ENCODE data around the gene PIEZO2.
"Not testable (repeated sequence)": the region's sequence is repeated elsewhere in the genome, so short reads cannot be mapped to it uniquely, and the experiment has no call there.

PIEZO2 gene

GRCh38 chr18:10953672-10954071 lies 195.7 kb downstream of the PIEZO2 start:
- DNase-seq: no peak

GRCh38 chr18:10951631-10952544 lies 197.5 kb downstream of the PIEZO2 start:
- no peak for DNase-seq

- DNase-seq: no peak
These were observed 198.3 kb downstream of the PIEZO2 start for GRCh38 chr18:10950876-10951630.

- DNase-seq: no peak
These were observed 199.1 kb downstream of the PIEZO2 start for GRCh38 chr18:10950080-10950875.

DNA sequence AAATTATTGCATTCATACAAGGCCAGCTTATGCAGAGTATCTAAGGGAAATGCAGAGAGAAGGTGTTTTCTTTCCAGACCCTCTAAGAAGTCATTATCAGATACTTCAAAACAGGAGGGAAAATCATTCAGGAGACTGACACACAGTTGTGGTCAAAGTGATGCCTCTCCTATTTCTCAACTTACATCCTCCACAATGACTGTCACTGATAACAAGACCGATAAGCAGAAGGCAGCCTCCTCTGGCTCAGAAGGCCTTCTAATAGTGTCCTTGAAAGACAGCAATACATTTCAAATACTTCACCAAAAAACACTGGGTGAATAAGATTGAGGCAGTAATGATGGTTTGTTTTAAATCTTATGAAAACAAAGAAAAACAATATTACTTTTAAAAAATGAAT lies 199.7 kb downstream of the PIEZO2 start:
- no peak for DNase-seq

DNA sequence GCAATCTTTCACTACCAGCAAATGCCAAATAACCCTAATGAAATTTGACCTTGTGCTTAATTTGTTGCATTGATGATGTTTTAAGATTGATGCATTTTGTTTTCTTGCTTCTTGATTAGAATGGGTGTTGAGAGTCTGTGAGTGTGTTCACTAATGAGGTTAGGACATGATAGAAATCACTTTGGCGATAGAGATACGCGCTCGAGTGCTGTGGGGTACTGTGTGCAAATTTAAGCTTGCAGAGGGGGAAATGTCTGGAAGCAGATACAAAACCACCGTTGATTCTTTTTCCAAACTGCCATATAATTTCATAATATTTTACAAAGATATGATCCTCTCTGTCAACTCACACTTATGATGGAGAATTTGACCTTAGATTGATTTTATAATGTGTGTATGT lies 200.9 kb downstream of the PIEZO2 start:
- DNase-seq: no peak

GRCh38 chr18:10946058-10946457 lies 203.3 kb downstream of the PIEZO2 start:
- no peak for DNase-seq

DNA sequence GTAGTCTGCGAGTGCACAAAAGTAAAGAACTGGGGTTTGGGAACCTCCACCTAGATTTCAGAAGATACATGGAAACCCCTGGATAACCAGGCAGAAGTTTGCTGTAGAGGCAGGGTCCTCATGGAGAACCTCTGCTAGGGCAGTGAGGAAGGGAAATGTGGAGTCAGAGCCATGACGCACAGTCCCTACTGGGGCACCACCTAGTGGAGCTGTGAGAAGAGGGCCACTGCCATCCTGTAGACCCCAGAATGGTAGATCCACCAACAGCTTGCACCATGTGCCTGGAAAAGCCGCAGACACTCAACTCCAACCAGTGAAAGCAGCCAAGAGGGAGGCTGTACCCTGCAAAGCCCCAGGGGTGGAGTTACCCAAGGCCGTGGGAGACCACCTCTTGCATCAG lies 206.4 kb downstream of the PIEZO2 start:
- DNase-seq: no peak

GRCh38 chr18:10939822-10940221 lies 209.5 kb downstream of the PIEZO2 start:
- DNase-seq: no peak

DNA sequence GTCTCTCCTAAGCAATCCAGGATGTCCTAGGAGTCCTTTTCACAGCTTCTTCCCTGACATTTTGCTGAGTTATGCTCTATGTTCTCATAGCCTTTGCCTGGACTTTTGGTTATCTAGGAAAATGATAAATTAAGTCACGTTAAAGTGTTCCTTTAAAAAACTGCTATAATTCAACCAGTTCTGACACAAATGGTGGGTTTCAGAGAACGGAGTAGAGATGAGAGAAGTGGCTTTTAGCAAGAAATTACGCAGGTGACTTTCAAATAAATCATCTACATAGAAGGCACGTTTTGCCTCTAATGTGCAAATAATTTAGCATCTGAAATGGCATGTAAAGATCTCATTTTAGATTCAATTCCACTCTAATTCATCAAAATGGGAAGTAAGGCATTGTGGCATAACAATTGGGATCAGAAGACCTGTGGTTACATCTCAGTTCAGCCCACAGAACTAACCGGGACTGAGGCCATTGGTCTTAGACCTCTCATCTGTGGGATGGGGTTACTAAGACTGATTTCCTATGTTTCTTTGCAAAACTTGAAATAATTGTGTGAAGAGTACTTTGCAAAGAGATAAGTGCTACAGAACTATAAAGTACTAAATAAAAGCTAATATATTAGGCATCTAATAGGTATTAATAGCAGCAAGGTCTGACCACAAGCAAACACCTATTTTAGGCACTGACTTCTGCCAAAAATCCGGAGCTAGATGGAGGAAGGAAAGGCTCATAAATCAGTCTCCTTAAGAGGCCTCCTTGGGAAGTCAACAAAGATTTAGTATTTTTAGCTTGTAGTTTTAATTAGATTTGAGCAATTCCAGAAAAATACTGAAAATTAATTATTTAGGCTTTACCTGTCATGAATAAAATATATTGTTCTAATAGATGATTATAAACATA lies 211.4 kb downstream of the PIEZO2 start:
- no peak for DNase-seq

- peak; percentile 61 for DNase-seq
These were observed 213.0 kb downstream of the PIEZO2 start for GRCh38 chr18:10936176-10937053.

GRCh38 chr18:10935588-10935987 lies 213.8 kb downstream of the PIEZO2 start:
- no peak for DNase-seq

GRCh38 chr18:10933648-10934047 lies 215.7 kb downstream of the PIEZO2 start:
- DNase-seq: not testable (repeated sequence)

- no peak for DNase-seq
These were observed 219.3 kb downstream of the PIEZO2 start for GRCh38 chr18:10930076-10930475.

DNA sequence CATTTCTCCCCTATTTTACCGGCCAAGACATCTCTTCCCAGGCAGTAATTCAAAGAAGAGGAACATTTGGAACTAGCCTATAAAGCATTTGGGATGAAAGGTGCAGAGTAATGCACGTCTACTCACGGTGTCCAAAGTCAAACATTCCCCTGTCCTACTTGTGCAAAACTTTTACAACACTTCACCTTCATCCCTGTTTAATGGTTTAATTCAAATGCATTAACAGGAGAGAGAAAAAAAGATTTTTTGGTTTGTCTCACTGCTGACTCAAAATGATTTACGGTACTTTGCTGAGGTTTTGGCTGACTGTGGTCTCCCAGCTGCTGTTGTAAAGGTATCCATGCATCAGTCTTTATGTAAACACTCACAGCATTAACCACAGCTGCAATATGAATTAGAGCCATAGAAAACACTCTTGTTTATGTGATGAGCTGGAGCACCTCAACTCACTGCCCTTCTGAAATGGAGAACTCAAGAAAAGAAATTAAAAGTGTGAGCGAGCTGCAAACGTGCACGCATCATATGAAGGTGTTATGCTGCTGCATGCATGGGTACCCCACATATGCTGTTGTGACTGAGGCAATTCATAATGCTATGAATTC lies 220.5 kb downstream of the PIEZO2 start:
- DNase-seq: peak; percentile 90

- no peak for DNase-seq
These were observed 221.2 kb downstream of the PIEZO2 start for GRCh38 chr18:10928011-10928771.

DNA sequence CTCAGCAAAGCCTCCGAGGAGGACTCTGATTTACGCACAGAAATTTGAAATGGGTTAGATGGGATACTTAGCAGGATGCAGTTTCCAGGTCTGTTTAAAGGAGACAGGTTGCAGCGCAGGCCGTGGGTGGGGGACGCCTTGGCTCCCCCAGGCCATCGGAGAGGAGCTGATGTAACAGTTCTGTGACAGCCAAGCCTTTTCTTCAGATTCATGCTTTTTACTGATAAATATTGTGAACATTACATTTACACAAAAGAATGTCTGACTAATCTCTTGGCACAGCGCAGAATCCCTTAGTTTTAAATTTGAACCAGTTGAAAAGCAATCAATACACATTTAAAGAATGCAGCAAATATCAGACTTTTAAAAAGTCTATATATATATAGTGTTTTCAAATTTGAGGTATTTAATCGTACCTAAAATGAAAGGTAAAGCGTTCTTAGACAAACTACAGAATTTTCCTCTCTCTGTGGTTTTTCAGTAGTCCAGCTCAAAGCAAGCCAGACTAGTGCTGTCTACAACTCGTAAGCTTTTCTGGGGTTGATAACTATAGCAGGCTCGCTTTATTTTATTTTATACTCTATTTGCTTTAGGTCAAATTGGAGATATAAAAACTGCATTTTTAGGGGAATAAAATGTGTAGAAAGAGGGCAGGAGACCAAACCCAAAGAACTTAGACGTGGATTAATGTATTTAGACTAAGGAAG lies 221.9 kb downstream of the PIEZO2 start:
- DNase-seq: peak; percentile 84

DNA sequence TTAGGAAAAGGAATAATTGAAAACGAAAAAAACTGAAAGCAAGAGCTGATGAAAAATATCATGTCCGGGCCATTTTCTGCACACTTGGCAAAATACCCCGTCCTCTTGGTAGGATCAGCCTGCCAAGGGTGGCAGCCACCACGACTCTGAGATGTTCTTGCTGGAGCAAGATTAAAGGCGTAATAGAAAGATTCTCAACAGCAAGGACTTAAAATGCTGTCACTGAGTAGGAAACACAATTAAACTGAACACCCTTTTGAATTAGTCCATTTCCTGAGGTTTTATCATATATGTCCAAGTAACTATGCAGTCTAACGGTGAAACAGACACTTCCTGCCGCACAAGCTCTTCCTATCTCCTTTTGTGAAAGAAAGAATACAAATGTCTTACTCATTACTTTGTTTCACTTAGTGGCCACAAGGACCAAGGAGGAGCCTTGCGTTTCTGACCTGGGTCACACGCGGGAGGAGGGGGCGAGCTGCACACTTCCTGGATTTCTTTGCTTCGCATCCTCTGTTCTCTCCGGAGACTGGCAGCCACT lies 222.7 kb downstream of the PIEZO2 start:
- DNase-seq: peak; percentile 51

- no peak for DNase-seq
These were observed 225.1 kb downstream of the PIEZO2 start for GRCh38 chr18:10924290-10924689.
